Upper lobe of left lung (tissue), 4 donors: ENCODE measurements around the gene ZNF81.

Experiments
- EP300 ChIP-seq, 4 donors: sonication (generic); formaldehyde crosslinking; IDR thresholded peaks; one replicate each; pipeline ENCODE4 v1.5.1; 2017; ENCODE audit warnings: antibody characterized with exemption in 4 of 4, control low read depth in 2 of 4
- POLR2A ChIP-seq, 4 donors: fragments of 450-650 bp; IDR thresholded peaks; one replicate each; pipeline ENCODE4 v1.5.1; 2016 to 2017; ENCODE audit warnings: antibody characterized with exemption in 4 of 4, mild to moderate bottlenecking in 2 of 4
- TF ChIP-seq, protein P1 (sequence below), 6 experiments: fragments of 450-650 bp in 4 of 6; fragments of 200-600 bp in 2 of 6; sonication (generic) in 2 of 6; IDR thresholded peaks; one replicate each; pipeline ENCODE4 v1.5.1; 2016 to 2019; ENCODE audit warnings: antibody characterized with exemption in 6 of 6

DNA sequence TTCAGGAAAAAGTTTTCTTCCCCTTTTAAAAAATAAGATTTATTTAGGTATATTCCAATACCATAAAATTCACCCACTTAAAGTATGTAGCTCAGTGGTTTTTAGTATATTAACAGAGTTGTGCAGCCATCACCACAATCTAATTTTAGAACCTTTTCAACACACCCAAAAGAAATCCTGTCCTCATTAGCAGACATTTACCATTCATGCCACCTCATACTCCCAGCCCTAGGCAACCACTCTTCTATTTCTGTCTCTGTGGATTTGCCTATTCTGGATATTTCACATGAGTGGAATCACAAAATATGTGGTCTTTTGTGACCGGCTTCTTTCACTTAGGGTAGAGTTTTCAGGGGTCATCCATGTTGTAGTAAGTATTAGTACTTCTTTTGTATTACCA, 7.4 kb downstream of the ZNF81 start:
- TF ChIP-seq EP300 (IDR thresholded peaks at IDR 0.05) (no peak), POLR2A (IDR thresholded peaks at IDR 0.05) (no peak)
- TF ChIP-seq, protein P1, sequence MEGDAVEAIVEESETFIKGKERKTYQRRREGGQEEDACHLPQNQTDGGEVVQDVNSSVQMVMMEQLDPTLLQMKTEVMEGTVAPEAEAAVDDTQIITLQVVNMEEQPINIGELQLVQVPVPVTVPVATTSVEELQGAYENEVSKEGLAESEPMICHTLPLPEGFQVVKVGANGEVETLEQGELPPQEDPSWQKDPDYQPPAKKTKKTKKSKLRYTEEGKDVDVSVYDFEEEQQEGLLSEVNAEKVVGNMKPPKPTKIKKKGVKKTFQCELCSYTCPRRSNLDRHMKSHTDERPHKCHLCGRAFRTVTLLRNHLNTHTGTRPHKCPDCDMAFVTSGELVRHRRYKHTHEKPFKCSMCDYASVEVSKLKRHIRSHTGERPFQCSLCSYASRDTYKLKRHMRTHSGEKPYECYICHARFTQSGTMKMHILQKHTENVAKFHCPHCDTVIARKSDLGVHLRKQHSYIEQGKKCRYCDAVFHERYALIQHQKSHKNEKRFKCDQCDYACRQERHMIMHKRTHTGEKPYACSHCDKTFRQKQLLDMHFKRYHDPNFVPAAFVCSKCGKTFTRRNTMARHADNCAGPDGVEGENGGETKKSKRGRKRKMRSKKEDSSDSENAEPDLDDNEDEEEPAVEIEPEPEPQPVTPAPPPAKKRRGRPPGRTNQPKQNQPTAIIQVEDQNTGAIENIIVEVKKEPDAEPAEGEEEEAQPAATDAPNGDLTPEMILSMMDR (IDR thresholded peaks at IDR 0.05), result no peak
